SU-DHL-6 (cell line): ENCODE results near the gene TELO2.

ENCODE experiments used
- EZH2phosphoT487 ChIP-seq: fragments of 200-600 bp; sonication (generic), shearing (Covaris generic); conservative IDR thresholded peaks from 2 replicates; pipeline ENCODE4 v1.6.1; 2018; ENCODE audit warnings: mild to moderate bottlenecking, antibody characterized with exemption, low read length, moderate library complexity, mixed read lengths
- TF ChIP-seq, protein P1 (sequence below): fragments of 200-600 bp; sonication (generic); IDR thresholded peaks from one replicate; pipeline ENCODE4 v1.5.1; 2017; ENCODE audit warnings: antibody characterized with exemption, mild to moderate bottlenecking, low read length, moderate library complexity; ENCODE audit not compliant: insufficient read depth, poor library complexity, severe bottlenecking

DNA sequence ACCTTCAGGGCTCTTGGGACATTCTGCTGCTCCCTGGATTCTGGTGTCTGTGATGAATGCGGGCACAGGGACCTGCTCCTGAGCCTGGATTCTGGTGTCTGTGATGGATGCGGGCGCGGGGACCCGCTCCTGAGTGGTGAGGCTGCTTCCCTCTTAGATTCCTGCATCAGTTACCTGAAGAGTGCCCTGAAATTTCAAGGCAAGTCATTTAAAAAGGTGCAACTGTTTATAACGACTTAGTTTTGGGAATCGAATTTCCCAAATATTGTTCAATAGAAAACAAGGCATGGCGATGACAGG is 47.3 kb downstream of the TELO2 start:
- TF ChIP-seq, protein P1, sequence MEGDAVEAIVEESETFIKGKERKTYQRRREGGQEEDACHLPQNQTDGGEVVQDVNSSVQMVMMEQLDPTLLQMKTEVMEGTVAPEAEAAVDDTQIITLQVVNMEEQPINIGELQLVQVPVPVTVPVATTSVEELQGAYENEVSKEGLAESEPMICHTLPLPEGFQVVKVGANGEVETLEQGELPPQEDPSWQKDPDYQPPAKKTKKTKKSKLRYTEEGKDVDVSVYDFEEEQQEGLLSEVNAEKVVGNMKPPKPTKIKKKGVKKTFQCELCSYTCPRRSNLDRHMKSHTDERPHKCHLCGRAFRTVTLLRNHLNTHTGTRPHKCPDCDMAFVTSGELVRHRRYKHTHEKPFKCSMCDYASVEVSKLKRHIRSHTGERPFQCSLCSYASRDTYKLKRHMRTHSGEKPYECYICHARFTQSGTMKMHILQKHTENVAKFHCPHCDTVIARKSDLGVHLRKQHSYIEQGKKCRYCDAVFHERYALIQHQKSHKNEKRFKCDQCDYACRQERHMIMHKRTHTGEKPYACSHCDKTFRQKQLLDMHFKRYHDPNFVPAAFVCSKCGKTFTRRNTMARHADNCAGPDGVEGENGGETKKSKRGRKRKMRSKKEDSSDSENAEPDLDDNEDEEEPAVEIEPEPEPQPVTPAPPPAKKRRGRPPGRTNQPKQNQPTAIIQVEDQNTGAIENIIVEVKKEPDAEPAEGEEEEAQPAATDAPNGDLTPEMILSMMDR = no peak
- no peak for TF ChIP-seq EZH2phosphoT487
